GM20000 (cell line): ENCODE measurements around the gene PTPN1.

Source experiments
- DNase-seq: peaks from one replicate; pipeline ENCODE4 v3.0.0; 2012; ENCODE audit warnings: low spot score
- TF ChIP-seq, protein P1 (sequence below): IDR thresholded peaks from 2 replicates; pipeline ENCODE4 v1.5.1; 2012; ENCODE audit warnings: mild to moderate bottlenecking, control low read depth; ENCODE audit errors: extremely low read depth, missing control alignments

Gene PTPN1

DNA sequence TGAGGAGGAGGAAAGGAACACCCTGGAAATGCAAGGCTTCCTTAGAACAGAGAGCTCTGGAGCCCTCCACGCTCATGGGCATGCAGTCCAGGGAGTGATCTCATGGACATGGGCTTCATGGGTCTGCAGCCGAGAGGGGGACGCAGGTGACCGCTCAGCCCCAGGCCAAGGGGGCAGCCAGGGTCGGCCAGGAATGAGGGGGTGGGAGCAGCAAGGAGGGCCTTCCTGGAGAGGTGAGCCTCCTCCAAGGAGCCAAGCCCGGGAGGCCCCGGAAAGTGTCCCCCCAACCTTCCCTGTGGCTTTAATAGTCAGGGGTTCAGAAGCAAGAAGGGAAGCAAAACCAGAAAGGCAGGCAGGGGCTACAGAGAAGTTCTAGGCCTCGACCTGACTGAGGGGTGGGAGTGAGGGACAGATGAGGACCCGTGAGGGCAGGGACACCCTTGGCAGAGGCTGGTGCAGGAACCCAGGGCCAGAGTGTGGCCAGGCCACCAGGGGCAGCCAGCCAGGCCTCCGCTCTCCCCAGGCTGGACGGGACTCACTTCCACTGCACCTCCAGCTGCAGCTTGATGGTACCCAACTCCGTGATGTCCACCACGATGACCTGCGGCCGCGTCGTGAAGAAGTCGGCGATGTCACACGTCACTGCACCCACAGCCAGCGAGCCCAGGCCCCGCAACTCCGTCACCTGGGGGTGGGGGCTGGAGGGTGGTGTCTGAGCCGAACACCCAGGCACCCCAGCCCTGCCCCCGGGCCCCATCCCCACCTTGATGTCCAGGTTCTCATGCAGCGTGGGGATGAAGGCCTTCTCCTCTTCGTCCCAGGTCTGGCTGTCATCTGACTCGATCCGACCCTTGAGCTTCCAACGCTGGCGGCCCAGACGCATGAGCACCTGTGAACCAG is 97.9 kb downstream of the PTPN1 start:
- TF ChIP-seq, protein P1, sequence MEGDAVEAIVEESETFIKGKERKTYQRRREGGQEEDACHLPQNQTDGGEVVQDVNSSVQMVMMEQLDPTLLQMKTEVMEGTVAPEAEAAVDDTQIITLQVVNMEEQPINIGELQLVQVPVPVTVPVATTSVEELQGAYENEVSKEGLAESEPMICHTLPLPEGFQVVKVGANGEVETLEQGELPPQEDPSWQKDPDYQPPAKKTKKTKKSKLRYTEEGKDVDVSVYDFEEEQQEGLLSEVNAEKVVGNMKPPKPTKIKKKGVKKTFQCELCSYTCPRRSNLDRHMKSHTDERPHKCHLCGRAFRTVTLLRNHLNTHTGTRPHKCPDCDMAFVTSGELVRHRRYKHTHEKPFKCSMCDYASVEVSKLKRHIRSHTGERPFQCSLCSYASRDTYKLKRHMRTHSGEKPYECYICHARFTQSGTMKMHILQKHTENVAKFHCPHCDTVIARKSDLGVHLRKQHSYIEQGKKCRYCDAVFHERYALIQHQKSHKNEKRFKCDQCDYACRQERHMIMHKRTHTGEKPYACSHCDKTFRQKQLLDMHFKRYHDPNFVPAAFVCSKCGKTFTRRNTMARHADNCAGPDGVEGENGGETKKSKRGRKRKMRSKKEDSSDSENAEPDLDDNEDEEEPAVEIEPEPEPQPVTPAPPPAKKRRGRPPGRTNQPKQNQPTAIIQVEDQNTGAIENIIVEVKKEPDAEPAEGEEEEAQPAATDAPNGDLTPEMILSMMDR = no peak
- no peak for DNase-seq

DNA sequence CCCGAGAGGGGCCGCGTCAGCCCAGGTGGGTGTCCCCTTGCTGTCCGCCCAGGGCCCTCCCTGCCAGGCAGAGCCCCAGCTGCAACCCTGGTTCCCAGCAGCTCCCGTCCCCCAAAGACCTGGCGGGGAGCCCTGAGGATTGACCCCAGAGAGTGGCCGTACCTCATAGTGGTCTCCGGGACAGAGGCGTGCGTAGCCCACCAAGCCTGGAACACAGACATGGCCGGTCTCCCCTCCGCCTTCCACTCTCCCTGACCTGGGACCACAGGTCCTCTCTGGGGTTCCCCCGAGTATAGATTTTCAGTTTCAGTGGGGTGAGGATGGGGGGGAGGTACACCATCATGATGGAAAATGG is 98.5 kb downstream of the PTPN1 start:
- DNase-seq = no peak
- TF ChIP-seq, protein P1 = no peak

DNA sequence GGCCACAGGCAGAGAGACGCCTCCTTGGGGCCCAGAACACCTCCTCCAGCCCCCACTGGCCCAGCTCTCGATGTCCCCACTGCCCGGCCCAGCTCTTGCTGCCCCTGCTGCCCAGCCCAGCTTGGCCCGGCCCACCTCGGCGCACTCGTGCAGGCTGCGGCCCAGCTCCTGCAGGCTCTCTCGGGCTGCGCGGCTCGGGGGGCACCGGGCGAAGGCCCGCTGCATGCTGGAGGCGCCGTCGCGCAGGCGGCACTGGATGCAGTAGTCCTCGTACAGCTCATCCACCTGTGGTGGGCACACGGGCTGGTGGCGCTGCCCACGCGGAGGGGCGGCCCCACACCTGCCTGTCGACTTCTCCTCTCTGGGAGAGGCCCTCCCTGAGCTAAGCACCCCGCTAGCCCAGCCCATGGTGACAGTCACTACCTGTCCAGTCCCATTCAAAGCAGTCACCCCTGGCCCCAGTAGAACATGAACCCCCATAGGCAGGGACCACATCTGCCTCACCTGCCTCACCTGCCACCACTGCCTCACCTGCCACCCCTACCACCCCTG is 99.3 kb downstream of the PTPN1 start:
- DNase-seq = no peak
- TF ChIP-seq, protein P1 = no peak

DNA sequence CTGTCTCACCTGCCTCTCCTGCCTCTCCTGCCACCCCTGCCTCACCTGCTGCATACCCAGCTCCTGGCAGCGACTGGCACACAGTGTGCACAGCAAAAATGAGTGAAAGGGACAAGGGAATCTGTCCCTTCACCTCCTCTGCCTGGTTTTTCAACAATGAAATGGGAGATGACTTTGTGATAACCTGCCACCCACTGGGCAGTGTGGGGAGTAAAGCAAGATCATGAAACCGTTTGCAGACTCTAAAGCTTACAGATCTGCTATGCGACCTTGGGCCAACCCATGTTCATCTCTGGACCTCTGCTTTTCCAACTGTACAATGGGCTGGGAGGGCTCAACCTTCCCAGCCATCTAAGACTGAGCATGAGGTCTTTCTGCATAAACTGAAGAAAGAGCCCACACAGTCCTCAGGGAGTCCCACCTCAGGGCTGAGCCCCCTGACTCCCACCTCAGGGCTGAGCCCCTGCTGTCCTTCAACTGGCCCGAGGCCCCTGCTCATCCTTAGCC is 100.1 kb downstream of the PTPN1 start:
- TF ChIP-seq, protein P1 = no peak
- DNase-seq = no peak

DNA sequence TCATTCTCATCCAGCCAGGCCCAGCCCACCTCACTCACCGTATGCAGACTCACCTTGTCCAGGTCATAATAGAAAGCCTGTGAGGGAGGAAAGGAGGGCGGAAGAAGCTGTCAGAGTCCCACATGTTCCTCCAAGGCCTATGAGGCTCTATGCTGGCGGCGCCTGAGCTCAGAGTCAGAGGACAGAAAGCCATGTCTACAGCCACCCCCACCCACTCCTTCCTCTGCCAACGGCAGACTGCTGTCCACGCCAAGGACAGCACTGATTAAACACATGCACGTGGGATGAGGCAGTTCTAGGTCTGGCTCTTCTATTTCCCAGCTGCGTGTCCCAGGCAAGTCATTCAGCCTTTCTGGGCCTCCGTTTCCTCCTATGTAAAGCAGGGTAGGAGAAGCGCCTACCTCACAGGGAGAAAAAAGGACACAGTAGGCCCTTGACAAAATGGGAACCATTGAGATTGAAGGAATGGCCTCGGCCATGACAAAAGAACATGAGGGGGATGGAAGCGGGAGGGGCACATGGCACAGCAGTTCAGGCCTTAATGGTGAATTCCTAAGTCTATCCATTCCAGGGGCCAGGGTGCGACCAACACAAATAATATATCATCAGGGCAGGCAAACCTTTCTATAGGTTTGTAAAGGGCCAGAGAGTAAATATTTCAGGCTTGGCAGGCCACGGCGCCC is 101.1 kb downstream of the PTPN1 start:
- TF ChIP-seq, protein P1 = no peak
- DNase-seq = no peak

DNA sequence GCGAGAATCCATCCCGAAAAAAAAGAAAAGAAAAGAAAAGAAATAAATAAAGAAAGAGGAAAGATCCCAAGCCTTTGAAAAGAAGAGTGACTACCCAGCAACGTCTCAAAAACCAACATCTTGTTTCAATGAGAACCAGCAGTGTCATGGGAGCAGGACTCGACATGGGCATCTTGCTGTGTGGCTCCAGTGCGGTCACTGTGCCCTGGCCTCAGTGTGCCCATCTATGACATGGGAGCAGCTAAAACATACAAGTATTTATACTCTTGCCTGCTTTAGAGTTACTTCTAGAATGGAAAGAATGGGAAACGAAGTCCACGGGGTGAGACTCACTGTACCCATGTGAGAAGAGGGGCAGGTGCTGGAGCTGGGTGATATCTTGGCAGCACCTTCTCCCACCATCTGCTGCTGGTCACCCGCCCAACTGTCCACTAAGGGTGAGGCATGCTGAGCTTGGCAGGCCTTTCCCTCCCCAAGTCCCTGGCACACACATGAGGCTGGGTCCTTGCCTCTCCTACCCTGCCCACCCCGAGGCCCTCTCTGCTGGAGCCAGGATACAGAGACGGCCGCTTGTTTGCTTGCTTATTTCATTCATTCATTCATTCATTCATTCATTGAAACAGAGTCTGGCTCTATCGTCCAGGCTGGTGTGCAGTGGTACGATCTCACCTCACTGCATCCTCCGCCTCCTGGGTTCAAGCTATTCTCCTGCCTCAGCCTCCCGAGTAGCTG is 103.4 kb downstream of the PTPN1 start:
- no peak for DNase-seq
- TF ChIP-seq, protein P1 = no peak
